22Rv1 (cell line): ENCODE measurements around the gene LRRC17.
A peak's percentile ranks its signal among the peaks of the same experiment; 100 is the strongest.

ENCODE experiments used
- H3K27ac ChIP-seq: fragments of 450-650 bp; 2 replicates; pipeline ENCODE4 v1.5.1; 2017
- ZFX ChIP-seq: fragments of 450-650 bp; IDR thresholded peaks from 2 replicates; pipeline ENCODE4 v1.6.1; 2017; ENCODE audit warnings: antibody characterized with exemption, borderline replicate concordance
- TF ChIP-seq, protein P1 (sequence below): fragments of 450-650 bp; IDR thresholded peaks from 2 replicates; pipeline ENCODE4 v1.5.1; 2017; ENCODE audit warnings: mild to moderate bottlenecking

The LRRC17 gene

DNA sequence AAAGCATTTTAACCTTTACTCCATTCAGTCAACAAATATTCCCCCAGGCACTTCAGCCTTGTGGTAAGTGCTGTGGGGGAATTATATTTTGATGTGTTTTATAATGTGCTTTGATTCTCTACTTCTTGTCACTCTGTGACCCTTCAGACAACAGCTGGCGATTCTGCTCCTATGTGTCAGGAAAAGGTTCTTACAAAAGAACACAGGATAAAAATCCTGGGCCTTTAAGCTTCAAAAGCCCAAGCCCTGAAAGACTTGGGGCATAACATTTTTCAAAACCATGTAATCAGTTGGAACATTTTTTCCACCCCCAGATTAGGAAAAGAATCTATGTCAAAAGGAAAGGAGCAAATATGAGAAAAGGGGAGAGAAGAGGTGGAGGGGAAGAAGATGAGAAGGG lies 37.8 kb upstream of the LRRC17 start:
- TF ChIP-seq, protein P1, sequence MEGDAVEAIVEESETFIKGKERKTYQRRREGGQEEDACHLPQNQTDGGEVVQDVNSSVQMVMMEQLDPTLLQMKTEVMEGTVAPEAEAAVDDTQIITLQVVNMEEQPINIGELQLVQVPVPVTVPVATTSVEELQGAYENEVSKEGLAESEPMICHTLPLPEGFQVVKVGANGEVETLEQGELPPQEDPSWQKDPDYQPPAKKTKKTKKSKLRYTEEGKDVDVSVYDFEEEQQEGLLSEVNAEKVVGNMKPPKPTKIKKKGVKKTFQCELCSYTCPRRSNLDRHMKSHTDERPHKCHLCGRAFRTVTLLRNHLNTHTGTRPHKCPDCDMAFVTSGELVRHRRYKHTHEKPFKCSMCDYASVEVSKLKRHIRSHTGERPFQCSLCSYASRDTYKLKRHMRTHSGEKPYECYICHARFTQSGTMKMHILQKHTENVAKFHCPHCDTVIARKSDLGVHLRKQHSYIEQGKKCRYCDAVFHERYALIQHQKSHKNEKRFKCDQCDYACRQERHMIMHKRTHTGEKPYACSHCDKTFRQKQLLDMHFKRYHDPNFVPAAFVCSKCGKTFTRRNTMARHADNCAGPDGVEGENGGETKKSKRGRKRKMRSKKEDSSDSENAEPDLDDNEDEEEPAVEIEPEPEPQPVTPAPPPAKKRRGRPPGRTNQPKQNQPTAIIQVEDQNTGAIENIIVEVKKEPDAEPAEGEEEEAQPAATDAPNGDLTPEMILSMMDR, result no peak
- no peak for TF ChIP-seq ZFX
- H3K27ac ChIP-seq, result no peak overlapping the region

DNA sequence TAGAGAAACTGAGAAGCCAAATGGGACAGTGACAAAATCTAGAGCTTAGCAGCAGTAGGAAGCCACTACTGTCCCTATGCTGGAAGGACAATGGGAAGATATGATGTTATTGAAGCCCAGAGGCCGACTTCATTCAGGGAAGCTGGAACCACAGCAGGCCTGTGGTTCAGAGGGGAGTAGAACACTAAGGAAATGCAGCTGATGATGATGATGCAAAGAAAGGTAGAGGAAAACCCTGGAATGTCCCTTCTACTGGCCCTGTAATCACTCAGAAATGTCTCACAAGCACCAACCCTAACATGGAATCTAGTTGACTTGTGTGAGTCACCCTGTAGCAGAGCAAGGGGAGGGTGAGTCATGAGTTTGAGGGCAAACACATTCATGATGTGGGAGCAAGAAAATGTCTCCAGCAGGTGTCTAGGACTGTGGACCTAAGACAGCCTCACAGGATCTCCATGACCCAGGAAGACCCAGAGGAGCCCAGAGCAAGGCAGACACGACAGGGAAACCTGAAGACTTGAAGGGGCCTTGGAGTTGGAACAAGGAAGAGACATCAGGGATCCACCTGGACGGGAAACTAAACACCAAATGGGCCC lies 37.0 kb upstream of the LRRC17 start:
- no peak for TF ChIP-seq ZFX
- TF ChIP-seq, protein P1, result no peak
- H3K27ac ChIP-seq, result no peak overlapping the region

DNA sequence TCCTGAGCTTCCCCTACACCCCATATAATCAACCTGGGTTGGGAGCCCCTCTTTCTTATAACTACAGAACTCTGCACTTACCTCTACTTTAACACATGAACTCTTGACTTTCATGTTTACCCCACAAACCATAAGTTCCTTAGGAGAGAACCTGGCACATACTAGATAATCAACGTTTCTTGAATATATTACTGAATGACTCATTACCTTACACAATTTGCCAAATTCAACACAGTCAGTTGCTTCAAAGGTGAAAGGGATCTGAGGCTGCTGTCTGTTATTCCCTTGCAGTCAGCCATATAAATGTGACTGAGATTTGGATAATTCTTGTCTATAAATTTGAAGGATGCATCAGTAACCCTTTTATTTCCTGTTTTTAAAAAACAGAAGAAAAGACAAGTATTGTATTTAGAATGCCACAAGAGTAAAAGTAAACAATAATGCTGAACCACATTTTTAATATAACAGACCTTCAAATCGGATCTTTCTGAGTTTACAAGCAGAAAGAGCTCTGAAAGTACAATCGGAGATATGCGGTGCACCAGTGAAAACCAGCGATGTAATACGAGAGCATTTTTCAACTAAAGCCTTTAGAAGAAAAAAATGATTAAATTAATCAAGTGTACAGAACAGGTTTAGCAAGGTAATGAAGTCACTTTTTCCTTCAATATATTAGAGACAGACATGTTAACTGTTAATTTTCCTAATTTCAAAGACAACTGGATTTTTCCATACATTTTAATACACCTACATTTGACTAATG lies 29.5 kb upstream of the LRRC17 start:
- no peak overlapping the region for H3K27ac ChIP-seq
- no peak for TF ChIP-seq ZFX
- TF ChIP-seq, protein P1, result no peak

DNA sequence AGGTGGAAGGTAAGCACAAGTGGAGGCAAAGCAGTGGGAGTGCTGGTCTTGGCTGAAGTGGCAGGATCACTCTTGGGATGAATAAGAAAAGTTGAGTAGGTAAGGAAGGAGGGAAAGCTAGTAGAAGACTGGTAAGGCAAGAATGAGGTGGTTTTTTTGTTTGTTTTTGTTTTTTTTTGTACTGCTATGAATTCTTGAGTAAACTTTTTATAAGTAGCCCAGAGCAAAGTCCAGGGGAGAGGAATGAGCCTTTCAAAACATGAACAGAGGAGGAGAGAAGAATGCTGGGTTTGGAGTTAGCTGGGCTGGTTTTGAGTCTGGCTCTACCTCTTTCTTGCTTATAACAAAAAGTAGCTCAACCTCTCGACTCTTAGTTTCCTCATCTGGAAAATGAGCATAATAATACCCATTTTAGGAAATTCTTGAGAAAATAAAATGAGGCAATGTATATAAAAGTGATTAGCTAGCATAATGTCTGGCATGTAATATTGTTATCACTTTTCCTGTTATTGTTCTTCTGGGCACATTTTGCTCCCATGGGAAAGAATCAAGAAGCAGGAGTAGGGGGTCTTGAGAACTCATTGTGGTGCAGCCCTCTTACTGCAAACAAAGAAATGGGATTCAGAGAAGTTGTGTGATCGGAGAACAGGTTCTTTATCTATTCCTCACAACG lies 24.1 kb upstream of the LRRC17 start:
- TF ChIP-seq, protein P1, result no peak
- no peak for TF ChIP-seq ZFX
- peak overlapping the region; percentile 47 for H3K27ac ChIP-seq

DNA sequence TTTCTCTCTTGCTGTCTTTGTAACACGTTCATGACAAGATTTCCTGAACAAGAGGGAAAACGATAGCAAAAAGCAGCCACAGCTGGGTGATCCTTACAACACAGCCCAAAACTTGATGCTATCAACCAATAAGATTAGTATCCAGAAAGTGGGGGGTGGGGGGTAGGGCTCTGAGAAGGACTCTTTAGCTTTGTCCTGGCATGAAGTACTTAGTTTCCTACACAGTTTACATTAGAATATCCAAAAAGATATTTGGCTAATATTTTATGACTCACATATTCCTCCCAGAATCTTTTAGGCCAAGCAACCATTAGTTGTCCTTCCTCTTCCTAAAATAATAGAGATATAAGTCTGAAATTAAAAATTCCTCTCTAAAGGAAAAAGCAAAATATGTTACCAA lies 22.9 kb upstream of the LRRC17 start:
- H3K27ac ChIP-seq, result no peak overlapping the region
- TF ChIP-seq, protein P1, result no peak
- TF ChIP-seq ZFX, result no peak

DNA sequence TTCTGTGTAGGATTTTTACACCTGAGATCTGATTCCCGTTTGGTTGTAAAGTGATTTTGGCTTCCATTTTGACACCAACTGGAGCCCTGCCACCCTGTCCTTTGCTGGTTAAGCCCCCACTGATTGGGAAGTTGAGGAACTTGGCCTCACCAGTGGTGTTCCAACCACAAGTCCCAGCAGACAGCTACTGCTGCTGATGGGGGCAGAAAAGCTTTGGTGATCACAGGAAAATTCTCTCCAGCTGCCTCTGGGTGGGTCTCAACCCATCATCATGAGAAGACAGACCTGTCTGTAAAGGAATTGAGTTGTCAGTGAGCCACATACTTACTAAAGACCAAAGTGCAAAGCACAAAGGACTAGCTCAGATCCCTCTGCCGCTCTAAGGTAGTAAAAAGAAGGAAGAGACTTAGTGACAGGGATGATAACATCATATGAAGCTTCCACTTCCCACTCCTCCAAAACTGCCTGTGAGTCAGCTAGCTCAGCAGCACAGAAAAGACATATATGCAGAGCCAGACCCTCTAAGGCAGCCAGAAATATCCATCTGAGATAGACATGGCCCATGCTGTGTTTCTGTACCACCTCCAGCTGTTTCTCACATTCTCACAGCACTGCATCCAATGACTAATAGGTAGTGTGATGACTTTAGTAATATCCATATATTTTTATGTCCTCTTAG lies 22.4 kb upstream of the LRRC17 start:
- TF ChIP-seq, protein P1, result no peak
- no peak for TF ChIP-seq ZFX
- H3K27ac ChIP-seq, result no peak overlapping the region
